PC-9 (cell line): ENCODE results near the gene ANKRD40CL. TPM values are rescaled to one million over a fixed set of nuclear protein-coding genes. Genes with fewer than 3 reads are reported as not detected.
A peak's percentile ranks its signal among the peaks of the same experiment; 100 is the strongest.

Experiments
- BruUV-seq: library from RNA; stranded (reverse); fragments of 400-500 nt; replicated peaks from 2 replicates; lab custom pipeline; 2021; lab: Mats Ljungman, UMichigan
- CTCF ChIA-PET: fragments of 300-600 bp; sonication (Branson Sonifier 250); formaldehyde crosslinking; loops from one replicate; lab custom pipeline; 2022; ENCODE audit warnings: antibody characterized with exemption; lab: Charles Lee
- POLR2A ChIA-PET: fragments of 300-600 bp; sonication (Branson Sonifier 250); formaldehyde crosslinking; loops from one replicate; lab custom pipeline; 2022; ENCODE audit warnings: antibody characterized with exemption; ENCODE audit not compliant: unreplicated experiment; lab: Charles Lee
- DNase-seq, 2 experiments: peaks; one replicate each; pipeline versions ENCODE4 v3.0.0 to v3.0.0-alpha.2; 2015 to 2022; ENCODE audit warnings: mixed read lengths in 1 of 2
- H2AFZ ChIP-seq: fragments of 200-600 bp; sonication (generic); 2 replicates; pipeline ENCODE4 v1.8.1; 2017; ENCODE audit warnings: antibody characterized with exemption
- H3F3A ChIP-seq: fragments of 200-600 bp; sonication (generic); 2 replicates; pipeline ENCODE4 v1.8.1; 2017; ENCODE audit warnings: antibody characterized with exemption, mild to moderate bottlenecking, low read depth; ENCODE audit not compliant: insufficient read depth
- H3K27ac ChIP-seq: fragments of 200-600 bp; sonication (generic); 2 replicates; pipeline ENCODE4 v1.6.1; 2016; ENCODE audit warnings: mixed run types
- H3K27me3 ChIP-seq: fragments of 200-600 bp; sonication (generic); 2 replicates; pipeline ENCODE4 v1.6.1; 2016; ENCODE audit warnings: low read depth, mixed run types; ENCODE audit not compliant: insufficient read depth
- H3K36me3 ChIP-seq: fragments of 200-600 bp; sonication (generic); 2 replicates; pipeline ENCODE4 v1.6.1; 2016; ENCODE audit warnings: low read depth, mixed run types
- H3K4me1 ChIP-seq: fragments of 200-600 bp; sonication (generic); replicated peaks from 2 replicates; pipeline ENCODE4 v1.6.1; 2016; ENCODE audit warnings: mixed run types; ENCODE audit not compliant: insufficient read depth
- H3K4me2 ChIP-seq: fragments of 200-600 bp; sonication (generic); 2 replicates; pipeline ENCODE4 v1.6.1; 2017; ENCODE audit warnings: mixed run types
- H3K4me3 ChIP-seq: fragments of 200-600 bp; sonication (generic); 2 replicates; pipeline ENCODE4 v1.6.1; 2016; ENCODE audit warnings: mixed run types
- H3K79me2 ChIP-seq: fragments of 200-600 bp; sonication (generic); 2 replicates; pipeline ENCODE4 v1.6.1; 2017; ENCODE audit warnings: low read depth, mixed run types
- H3K9me2 ChIP-seq: fragments of 200-600 bp; sonication (generic); 2 replicates; pipeline ENCODE4 v1.8.1; 2017; ENCODE audit warnings: mild to moderate bottlenecking; ENCODE audit not compliant: insufficient read depth
- H3K9me3 ChIP-seq: fragments of 200-600 bp; sonication (generic); 2 replicates; pipeline ENCODE4 v1.8.1; 2016; ENCODE audit warnings: low read depth; ENCODE audit not compliant: insufficient read depth
- H4K20me1 ChIP-seq: fragments of 200-600 bp; sonication (generic); 2 replicates; pipeline ENCODE4 v1.8.1; 2017; ENCODE audit not compliant: insufficient read depth
- CTCF ChIP-seq: fragments of 200-600 bp; sonication (generic); conservative IDR thresholded peaks from 2 replicates; pipeline ENCODE4 v1.6.1; 2017; ENCODE audit warnings: mixed run types, antibody characterized with exemption, mild to moderate bottlenecking, moderate library complexity
- EZH2 ChIP-seq: fragments of 200-600 bp; sonication (generic); IDR thresholded peaks from 2 replicates; pipeline ENCODE4 v1.8.0; 2017; ENCODE audit warnings: antibody characterized with exemption, low read depth
- intact Hi-C: fragments of 100-400 bp; cut with micrococcal nuclease; formaldehyde crosslinking; loops from one replicate; pipeline ENCODE4 v1.10.0; 2022; ENCODE audit not compliant: unreplicated experiment
- microRNA-seq: library from miRNA; unstranded; fragments of <30 nt; microRNA quantifications from one replicate; pipeline ENCODE4 v1.2.0, GENCODE V29; 2021; ENCODE audit warnings: borderline number of aligned reads, borderline replicate concordance
- total RNA-seq: library from RNA; stranded (reverse); gene quantifications from 2 replicates; pipeline ENCODE4 v1.2.3, GENCODE V29; 2021

Gene ANKRD40CL
- total RNA-seq, 1 experiment from 2014 or later = not detected

DNA sequence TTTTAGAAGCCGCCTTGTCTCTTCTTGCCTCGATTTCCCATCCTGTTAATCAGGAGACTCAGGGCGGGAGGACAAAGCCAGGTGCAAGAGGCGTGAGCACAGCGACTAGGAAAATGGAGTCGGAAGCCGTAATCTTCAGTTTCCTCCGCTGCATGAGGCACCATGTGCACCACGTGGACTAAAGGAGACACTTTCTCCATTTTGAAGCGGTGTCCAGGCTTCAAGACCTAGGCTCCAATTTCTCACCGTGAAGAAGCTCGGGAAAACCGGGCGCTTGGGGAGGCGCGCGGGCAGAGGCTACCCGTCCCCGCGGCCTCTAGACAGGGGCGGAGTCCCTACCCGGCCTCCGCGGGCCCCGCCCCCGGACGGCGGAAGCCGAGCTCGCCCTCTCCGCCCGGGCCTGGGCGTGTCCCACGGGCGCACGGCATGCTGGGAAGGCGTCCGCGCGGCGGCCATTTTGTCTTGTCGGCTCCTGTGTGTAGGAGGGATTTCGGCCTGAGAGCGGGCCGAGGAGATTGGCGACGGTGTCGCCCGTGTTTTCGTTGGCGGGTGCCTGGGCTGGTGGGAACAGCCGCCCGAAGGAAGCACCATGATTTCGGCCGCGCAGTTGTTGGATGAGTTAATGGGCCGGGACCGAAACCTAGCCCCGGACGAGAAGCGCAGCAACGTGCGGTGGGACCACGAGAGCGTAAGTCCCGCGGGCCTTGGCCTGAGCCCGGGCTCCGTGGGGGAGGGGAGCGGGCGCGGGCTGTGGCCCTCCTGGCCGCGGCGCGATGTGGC lies 48.0 kb downstream of the ANKRD40CL start, which contains the start of gene LUC7L3:
TSS of gene LUC7L3 (plus strand) at position 460 of the 780 bp plus-strand sequence. CDS start at position 590, 130 bp downstream.
- Histone ChIP-seq H3K9me2 (no peaks in the 10 kb centered on the region), H3K27me3 (no peaks in the 10 kb centered on the region), H3K9me3 (no peaks in the 10 kb centered on the region), H4K20me1 (peaks cover 43% of the 10 kb centered on the region), H2AFZ (peak within 1 kb of the TSS; percentile 80), H3K4me2 (peak within 1 kb of the TSS; percentile 100), H3K4me1 (peaks cover 55% of the 10 kb centered on the region), H3F3A (peaks cover 47% of the 10 kb centered on the region), H3K36me3 (peaks cover 5% of the 10 kb centered on the region), H3K27ac (peak within 1 kb of the TSS; percentile 95), H3K4me3 (peak within 1 kb of the TSS; percentile 92), H3K79me2 (peaks cover 58% of the 10 kb centered on the region)
- peak; percentile 85 to 94 for DNase-seq
- POLR2A ChIA-PET = interaction anchor here (0.6 to 0.9 kb wide), 4 partner anchors 80 to 466 kb away, joined by 3 to 5 read pairs (median 4); no protein-coding TSS in a partner anchor
- TSS peak; percentile 99 for BruUV-seq
- intact Hi-C loops = loop anchor here (1.0 kb wide), 1 partner anchor 12 kb away; the partner anchor contains the start of gene ANKRD40
- CTCF ChIA-PET = interaction anchor here (0.7 kb wide), 1 partner anchor 541 kb away, joined by 5 read pairs; no protein-coding TSS in a partner anchor
- 0 out of 2 replicates have a peak, but pooled peaks have one; percentile 13 for TF ChIP-seq CTCF
- TF ChIP-seq EZH2 = no peak

DNA sequence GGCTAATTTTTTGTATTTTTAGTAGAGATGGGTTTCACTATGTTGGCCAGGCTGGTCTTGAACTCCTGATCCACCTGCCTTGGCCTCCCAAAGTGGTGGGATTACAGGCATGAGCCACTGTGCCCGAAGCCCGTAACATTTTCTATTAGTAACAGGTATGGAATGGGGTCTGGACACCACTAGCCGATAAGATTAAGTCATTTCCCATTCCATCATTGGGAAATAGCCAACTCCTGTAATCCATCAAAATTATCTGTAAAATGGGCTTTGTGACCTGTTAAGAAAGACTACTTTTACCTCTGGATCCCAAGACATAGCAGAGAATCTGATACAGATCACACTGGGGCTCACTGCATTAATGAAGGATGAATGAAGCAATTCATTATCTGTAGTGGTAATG lies 51.8 kb downstream of the ANKRD40CL start:
- Histone ChIP-seq H3K36me3 (no peaks in the 10 kb centered on the region), H3F3A (peaks cover 42% of the 10 kb centered on the region), H3K4me2 (no peak overlapping the region), H4K20me1 (peaks cover 5% of the 10 kb centered on the region), H2AFZ (no peak overlapping the region), H3K27me3 (no peaks in the 10 kb centered on the region), H3K4me3 (no peak overlapping the region), H3K4me1 (peaks cover 21% of the 10 kb centered on the region), H3K9me2 (no peaks in the 10 kb centered on the region), H3K27ac (0 out of 2 replicates have a peak overlapping the region, but pooled peaks have one; percentile 37), H3K9me3 (no peaks in the 10 kb centered on the region), H3K79me2 (peaks cover 19% of the 10 kb centered on the region)
- TF ChIP-seq EZH2 = no peak
- no peak for TF ChIP-seq CTCF
- ChIA-PET POLR2A (no interaction called here), CTCF (no interaction called here)
- no peak for DNase-seq
- no TSS peak for BruUV-seq
- intact Hi-C loops = no loop called here

- Histone ChIP-seq H3K4me1 (peaks cover 41% of the 10 kb centered on the region), H3K9me3 (no peaks in the 10 kb centered on the region), H3K36me3 (no peaks in the 10 kb centered on the region), H3K4me2 (no peak overlapping the region), H3K79me2 (peaks cover 24% of the 10 kb centered on the region), H3K4me3 (no peak overlapping the region), H3K27ac (no peak overlapping the region), H4K20me1 (no peaks in the 10 kb centered on the region), H2AFZ (no peak overlapping the region), H3F3A (peaks cover 34% of the 10 kb centered on the region), H3K9me2 (no peaks in the 10 kb centered on the region), H3K27me3 (no peaks in the 10 kb centered on the region)
- ChIA-PET CTCF (interaction anchor here (0.6 kb wide), 1 partner anchor 152 kb away, joined by 4 read pairs; no protein-coding TSS in a partner anchor), POLR2A (interaction anchor here (0.6 kb wide), 1 partner anchor 368 kb away, joined by 26 read pairs; no protein-coding TSS in a partner anchor)
- BruUV-seq = no TSS peak
- no peak for DNase-seq
- intact Hi-C loops = no loop called here
- TF ChIP-seq CTCF (no peak), EZH2 (no peak)
Measured at GRCh38 chr17:50712641-50713040, 54.7 kb downstream of the ANKRD40CL start.

Small RNAs within 50 kb of the gene (microRNA-seq; reads per million reads assigned to microRNA genes)
- gene MIR8059 = not detected

Other genes with a start within 250 kb of the ANKRD40CL start
- gene EPN3, start 234.8 kb downstream of the ANKRD40CL start, total RNA-seq = 15.6 and 22.8 TPM in 2 replicates
- gene SPATA20, start 220.3 kb downstream of the ANKRD40CL start, total RNA-seq = 41.5 and 60.5 TPM in 2 replicates
- 0.28 and 0.46 TPM in 2 replicates for gene CACNA1G, start 206.8 kb downstream of the ANKRD40CL start, total RNA-seq
- gene ABCC3, start 132.6 kb downstream of the ANKRD40CL start, total RNA-seq = 221 and 273 TPM in 2 replicates
- 24.4 and 33.5 TPM in 2 replicates for gene ANKRD40, start 59.6 kb downstream of the ANKRD40CL start, total RNA-seq
- 147 and 212 TPM in 2 replicates for gene LUC7L3, start 47.9 kb downstream of the ANKRD40CL start, total RNA-seq
- not detected in 2 replicates for gene WFIKKN2, start 68.1 kb upstream of the ANKRD40CL start, total RNA-seq
- 54.2 and 67.9 TPM in 2 replicates for gene TOB1, start 98.8 kb upstream of the ANKRD40CL start, total RNA-seq